Heart right ventricle (tissue), 16 donors: ENCODE data around the gene NF1. TPM values are rescaled to one million over a fixed set of nuclear protein-coding genes. Genes with fewer than 3 reads are reported as not detected.
"Not testable (repeated sequence)": the region's sequence is repeated elsewhere in the genome, so short reads cannot be mapped to it uniquely, and the experiment has no call there.

Experiments used
- ATAC-seq, 8 donors: fragments of 200-7000 bp; cut with Tn5 transposase; one replicate each; pipeline ENCODE4 v1.9.1; 2020; ENCODE audit warnings: mild to moderate bottlenecking in 8 of 8, moderate library complexity in 8 of 8, moderate number of reproducible peaks in 1 of 8
- DNase-seq, 2 donors: peaks; one replicate each; pipeline ENCODE4 v3.0.0-alpha.2; 2020
- H3K27ac ChIP-seq, 10 donors: fragments of 200-600 bp; sonication (generic) in 2 of 10; one replicate each; pipeline versions ENCODE4 v1.5.0 to v1.8.0; 2020 to 2022; ENCODE audit warnings: mild to moderate bottlenecking in 3 of 10
- H3K27me3 ChIP-seq, 7 donors: fragments of 200-600 bp; one replicate each; pipeline ENCODE4 v1.8.0; 2021 to 2022; ENCODE audit warnings: mild to moderate bottlenecking in 2 of 7
- H3K36me3 ChIP-seq, 9 donors: fragments of 200-600 bp; sonication (generic) in 1 of 9; one replicate each; pipeline versions ENCODE4 v1.5.0 to v1.8.0; 2020 to 2022; ENCODE audit warnings: mild to moderate bottlenecking in 2 of 9
- H3K4me1 ChIP-seq, 9 donors: fragments of 200-600 bp; sonication (generic) in 1 of 9; one replicate each; pipeline versions ENCODE4 v1.5.0 to v1.8.0; 2020 to 2022; ENCODE audit warnings: mild to moderate bottlenecking in 4 of 9
- H3K4me3 ChIP-seq, 10 donors: fragments of 200-600 bp; sonication (generic) in 2 of 10; one replicate each; pipeline versions ENCODE4 v1.5.0 to v1.8.0; 2020 to 2022; ENCODE audit warnings: mild to moderate bottlenecking in 7 of 10, moderate library complexity in 2 of 10
- H3K9me3 ChIP-seq, 11 donors: fragments of 200-600 bp in 10 of 11; sonication (generic) in 2 of 11; one replicate each; pipeline versions ENCODE4 v1.5.0 to v1.8.0; 2013 to 2022; ENCODE audit warnings: mild to moderate bottlenecking in 2 of 11, control low read depth in 1 of 11, moderate library complexity in 1 of 11
- CTCF ChIP-seq, 9 donors: fragments of 200-600 bp; sonication (generic) in 2 of 9; IDR thresholded peaks; one replicate each; pipeline versions ENCODE4 v1.5.0 to v1.8.0; 2021 to 2022; ENCODE audit warnings: antibody characterized with exemption in 9 of 9, mild to moderate bottlenecking in 5 of 9, moderate library complexity in 1 of 9
- WGBS, 2 donors: extraction: QIAGEN DNeasy Blood & Tissue Kit; methylation state at CpG; one replicate each; pipeline ENCODE4 v1.1.7; 2013; ENCODE audit warnings: inconsistent platforms in 1 of 2; 5-methylcytosine and 5-hydroxymethylcytosine counted together
- intact Hi-C, 10 donors: fragments of 100-400 bp; cut with DNase I; formaldehyde crosslinking; loops; one replicate each; pipeline versions ENCODE4 v1.11.1 to v1.14.2; 2022
- polyA plus RNA-seq, 2 donors: library from polyadenylated mRNA; stranded (reverse); fragments of 200-250 nt; gene quantifications; one replicate each; pipeline ENCODE4 v1.2.3, GENCODE V29; 2013
- total RNA-seq, 10 donors: library from RNA; stranded (reverse); fragmentation: NEBNext Ultra II Directional in 3 of 10; extraction: Animal tissue kit (Norgen Biotek cat#: 25700) in 3 of 10; gene quantifications; one replicate each; pipeline versions ENCODE4 v1.2.1 to v1.2.4, GENCODE V29; 2021 to 2023
- donor health status: Arrhythmogenic right ventricular cardiomyopathy.
- donor health status: ischemic (EF 13 %, LVEDD 7.1; RV severe dilation, severe dysfunction).
- donor health status: healthy with polysubstance abuse.
- donor health status: DM: no; HTN: yes; CAD: no.
- donor health status: DM: no; HTN: no; CAD: no.
- donor health status: ischemic (EF 25% LVEDD 6.9; RV normal size, moderate dysfunction).
- donor health status: ischemic (EF 25% LVEDD 5.7; RV mildly dilated, moderate dysfunction).
- donor health status: healthy.
- donor health status: DM: yes; HTN: yes; CAD: no.
- donor health status: Ischemic cardiomyopathy.
- donor health status: ischemic (EF 35%, LVEDD 5.7; RV mildly dilated, moderate dysfunction).
- donor health status: nonischemic (EF 11% LVEDD 7.7; RV severe dilation, severe dysfunction).
- donor health status: DM: yes; HTN: yes; CAD: no.
- donor health status: PGD.
- donor health status: ischemic (EF 29% LVEDD 5.4; RV normal size, mild dysfunction).
- donor health status: nonischemic (EF 23%, LVEDD 6.1; RV moderate dilation, normal function).

Gene NF1
- total and polyA plus RNA-seq, 12 donors = 4.2 to 71.0 (median 54.6) TPM

GRCh38 chr17:31381165-31381668 is 286.4 kb downstream of the NF1 start:
- intact Hi-C loops = no loop called here
- Histone ChIP-seq H3K27ac (no peak overlapping the region), H3K4me3 (no peak overlapping the region), H3K36me3 (peaks cover 0 to 49% (median 7%) of the 10 kb centered on the region in 9 donors), H3K4me1 (no peaks in the 10 kb centered on the region), H3K9me3 (no peaks in the 10 kb centered on the region), H3K27me3 (no peaks in the 10 kb centered on the region)
- DNase-seq (no peak), ATAC-seq (no peak)
- TF ChIP-seq CTCF (IDR thresholded peaks at IDR 0.05) = no peak

GRCh38 chr17:31382668-31383275 is 288.0 kb downstream of the NF1 start:
- H3K27me3 ChIP-seq, H3K9me3 ChIP-seq, intact Hi-C loops, DNase-seq, H3K4me1 ChIP-seq, H3K27ac ChIP-seq, H3K4me3 ChIP-seq: not testable (repeated sequence)
- peak in 5 of 8 donors; percentile 29 to 83 (median 65) for ATAC-seq
- 92 to 95% methylated on average over 11 of the region's 11 CpGs for WGBS, 2 donors
- H3K36me3 ChIP-seq = peaks cover 0 to 34% (median 2%) of the 10 kb centered on the region in 9 donors

GRCh38 chr17:31383488-31383887 is 288.7 kb downstream of the NF1 start:
- peaks cover 0 to 26% (median 0%) of the 10 kb centered on the region in 9 donors for H3K36me3 ChIP-seq
- H3K27me3 ChIP-seq, H3K27ac ChIP-seq, H3K9me3 ChIP-seq, H3K4me3 ChIP-seq, intact Hi-C loops, H3K4me1 ChIP-seq, DNase-seq, ATAC-seq: not testable (repeated sequence)
- 96 to 97% methylated on average over 6 of the region's 6 CpGs for WGBS, 2 donors

- peaks cover 0 to 6% (median 0%) of the 10 kb centered on the region in 9 donors for H3K4me1 ChIP-seq
- no peak overlapping the region for H3K27ac ChIP-seq
- H3K4me3 ChIP-seq = no peak overlapping the region
- intact Hi-C loops = loop anchor here in 2 of 10 donors (5.0 kb wide), 1 partner anchor 142 kb away; no protein-coding TSS in a partner anchor
- TF ChIP-seq CTCF (IDR thresholded peaks at IDR 0.05) = no peak
- H3K27me3 ChIP-seq = peaks cover 0 to 19% (median 9%) of the 10 kb centered on the region in 7 donors
- H3K9me3 ChIP-seq = no peaks in the 10 kb centered on the region
- DNase-seq = no peak
- peaks cover 0 to 16% (median 0%) of the 10 kb centered on the region in 9 donors for H3K36me3 ChIP-seq
- ATAC-seq = no peak
- 81 to 89% methylated on average over 7 of the region's 7 CpGs for WGBS, 2 donors
These were observed 290.9 kb downstream of the NF1 start for GRCh38 chr17:31385428-31386285.

- Histone ChIP-seq H3K36me3 (peaks cover 0 to 14% (median 0%) of the 10 kb centered on the region in 9 donors), H3K27me3 (peaks cover 0 to 27% (median 16%) of the 10 kb centered on the region in 7 donors), H3K27ac (no peak overlapping the region), H3K4me1 (peaks cover 0 to 11% (median 4%) of the 10 kb centered on the region in 9 donors), H3K4me3 (no peak overlapping the region), H3K9me3 (no peaks in the 10 kb centered on the region)
- no peak for TF ChIP-seq CTCF (IDR thresholded peaks at IDR 0.05)
- DNase-seq (no peak), ATAC-seq (no peak)
- 92% methylated on average over 3 of the region's 3 CpGs for WGBS, 2 donors
- intact Hi-C loops = loop anchor here in 2 of 10 donors (5.0 kb wide), 1 partner anchor 141 kb away; no protein-coding TSS in a partner anchor
These were observed 291.8 kb downstream of the NF1 start for GRCh38 chr17:31386542-31387075.
